Colonic mucosa (tissue), 4 donors: ENCODE measurements around the gene LHFPL6. TPM values are rescaled to one million over a fixed set of nuclear protein-coding genes. Genes with fewer than 3 reads are reported as not detected.

Experiments
- DNase-seq: peaks from one replicate; pipeline ENCODE4 v3.0.0-alpha.2; 2020
- H3K27ac ChIP-seq: fragments of 200-600 bp; one replicate; pipeline ENCODE4 v1.8.0; 2021
- H3K27me3 ChIP-seq: fragments of 200-600 bp; one replicate; pipeline ENCODE4 v1.8.0; 2021
- H3K36me3 ChIP-seq: fragments of 200-600 bp; one replicate; pipeline ENCODE4 v1.8.0; 2021
- H3K4me1 ChIP-seq: fragments of 200-600 bp; one replicate; pipeline ENCODE4 v1.8.0; 2021; ENCODE audit warnings: mild to moderate bottlenecking
- H3K4me3 ChIP-seq: fragments of 200-600 bp; one replicate; pipeline ENCODE4 v1.8.0; 2021
- H3K9ac ChIP-seq, 2 donors: one replicate each; pipeline ENCODE4 v1.7.0; 2013; ENCODE audit warnings: control low read depth in 2 of 2, low read depth in 2 of 2, low read length in 2 of 2
- H3K9me3 ChIP-seq: fragments of 200-600 bp; one replicate; pipeline ENCODE4 v1.8.0; 2021
- intact Hi-C: fragments of 100-400 bp; cut with DNase I; formaldehyde crosslinking; loops from one replicate; pipeline ENCODE4 v1.14.1; 2022
- total RNA-seq, 2 donors: library from RNA; stranded (reverse); fragmentation: NEBNext Ultra II Directional in 1 of 2; extraction: Animal tissue kit (Norgen Biotek cat#: 25700) in 1 of 2; gene quantifications; one replicate each; pipeline ENCODE4 v1.2.1, GENCODE V29; 2021
- TF ChIP-seq, protein P1 (sequence below): fragments of 200-600 bp; IDR thresholded peaks from one replicate; pipeline ENCODE4 v1.8.0; 2022; ENCODE audit warnings: antibody characterized with exemption, mild to moderate bottlenecking
- donor health status: healthy.
- donor health status: DM: no; HTN: no; CAD: no.
- donor health status: DM: no; HTN: no; CAD: no.

The LHFPL6 gene
- total RNA-seq, 2 donors from 2014 or later, result 4.3 to 10.1 TPM

DNA sequence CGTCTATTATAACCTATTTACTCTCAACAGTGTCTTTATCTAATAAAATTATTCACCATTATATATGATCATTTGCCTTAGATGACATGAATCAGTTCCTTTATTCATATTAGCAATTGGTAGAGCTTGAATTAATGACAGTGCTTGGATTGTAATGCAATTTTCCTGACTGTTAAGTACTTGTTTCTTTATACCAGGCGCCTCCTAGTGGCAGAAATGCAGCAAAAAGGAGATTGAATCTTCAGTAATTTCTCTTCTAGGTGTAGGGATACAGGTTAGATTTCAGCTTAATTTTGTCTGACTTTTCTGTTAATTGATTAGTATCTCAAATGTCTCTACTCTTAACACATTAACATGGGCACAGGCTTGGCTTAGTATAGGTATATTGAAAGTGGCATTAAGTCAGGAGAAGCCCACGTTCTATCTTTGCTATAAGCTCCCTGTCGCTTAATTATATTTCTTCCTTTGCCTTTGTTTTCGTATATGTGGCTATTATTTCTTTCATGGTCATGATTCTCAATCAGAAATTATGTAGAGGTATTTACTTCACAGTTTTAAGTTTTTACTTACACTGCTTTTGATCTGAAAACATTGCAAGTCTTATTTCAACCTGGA, 9.1 kb upstream of the LHFPL6 start:
- intact Hi-C loops, result loop anchor here (5.0 kb wide), 1 partner anchor 560 kb away; no protein-coding TSS in a partner anchor
- Histone ChIP-seq H3K27me3 (no peaks in the 10 kb centered on the region), H3K36me3 (no peaks in the 10 kb centered on the region), H3K27ac (no peak overlapping the region), H3K4me1 (no peaks in the 10 kb centered on the region), H3K9me3 (no peaks in the 10 kb centered on the region), H3K9ac (no peak overlapping the region), H3K4me3 (no peak overlapping the region)
- TF ChIP-seq, protein P1, sequence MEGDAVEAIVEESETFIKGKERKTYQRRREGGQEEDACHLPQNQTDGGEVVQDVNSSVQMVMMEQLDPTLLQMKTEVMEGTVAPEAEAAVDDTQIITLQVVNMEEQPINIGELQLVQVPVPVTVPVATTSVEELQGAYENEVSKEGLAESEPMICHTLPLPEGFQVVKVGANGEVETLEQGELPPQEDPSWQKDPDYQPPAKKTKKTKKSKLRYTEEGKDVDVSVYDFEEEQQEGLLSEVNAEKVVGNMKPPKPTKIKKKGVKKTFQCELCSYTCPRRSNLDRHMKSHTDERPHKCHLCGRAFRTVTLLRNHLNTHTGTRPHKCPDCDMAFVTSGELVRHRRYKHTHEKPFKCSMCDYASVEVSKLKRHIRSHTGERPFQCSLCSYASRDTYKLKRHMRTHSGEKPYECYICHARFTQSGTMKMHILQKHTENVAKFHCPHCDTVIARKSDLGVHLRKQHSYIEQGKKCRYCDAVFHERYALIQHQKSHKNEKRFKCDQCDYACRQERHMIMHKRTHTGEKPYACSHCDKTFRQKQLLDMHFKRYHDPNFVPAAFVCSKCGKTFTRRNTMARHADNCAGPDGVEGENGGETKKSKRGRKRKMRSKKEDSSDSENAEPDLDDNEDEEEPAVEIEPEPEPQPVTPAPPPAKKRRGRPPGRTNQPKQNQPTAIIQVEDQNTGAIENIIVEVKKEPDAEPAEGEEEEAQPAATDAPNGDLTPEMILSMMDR, result peak; percentile 73
- DNase-seq, result peak; percentile 77

DNA sequence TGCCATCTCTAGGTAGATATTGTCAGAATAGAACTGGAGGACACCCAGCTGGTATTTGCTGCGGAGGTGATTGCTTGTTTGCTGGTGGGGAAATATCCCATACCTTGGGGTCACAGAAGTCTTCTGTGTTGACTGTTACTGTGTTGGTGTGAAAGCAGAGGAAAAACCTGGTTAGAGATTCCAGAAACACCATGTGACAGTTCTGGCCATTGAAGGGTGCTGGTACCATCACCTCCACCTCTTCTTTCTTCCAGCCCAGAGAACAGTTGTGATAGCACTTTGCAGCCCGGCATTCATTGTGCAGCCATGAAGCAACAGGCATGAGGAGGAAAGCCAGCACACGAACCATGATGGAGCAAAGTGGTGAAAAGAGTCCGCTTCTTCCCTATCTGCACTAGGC, 4.9 kb upstream of the LHFPL6 start:
- H3K4me3 ChIP-seq, result no peak overlapping the region
- TF ChIP-seq, protein P1, result no peak
- no peaks in the 10 kb centered on the region for H3K36me3 ChIP-seq
- intact Hi-C loops, result loop anchor here (10.0 kb wide), 1 partner anchor 193 kb away; no protein-coding TSS in a partner anchor
- H3K4me1 ChIP-seq, result no peaks in the 10 kb centered on the region
- no peak overlapping the region for H3K9ac ChIP-seq
- peaks cover 1% of the 10 kb centered on the region for H3K27me3 ChIP-seq
- DNase-seq, result no peak
- no peak overlapping the region for H3K27ac ChIP-seq
- no peaks in the 10 kb centered on the region for H3K9me3 ChIP-seq

DNA sequence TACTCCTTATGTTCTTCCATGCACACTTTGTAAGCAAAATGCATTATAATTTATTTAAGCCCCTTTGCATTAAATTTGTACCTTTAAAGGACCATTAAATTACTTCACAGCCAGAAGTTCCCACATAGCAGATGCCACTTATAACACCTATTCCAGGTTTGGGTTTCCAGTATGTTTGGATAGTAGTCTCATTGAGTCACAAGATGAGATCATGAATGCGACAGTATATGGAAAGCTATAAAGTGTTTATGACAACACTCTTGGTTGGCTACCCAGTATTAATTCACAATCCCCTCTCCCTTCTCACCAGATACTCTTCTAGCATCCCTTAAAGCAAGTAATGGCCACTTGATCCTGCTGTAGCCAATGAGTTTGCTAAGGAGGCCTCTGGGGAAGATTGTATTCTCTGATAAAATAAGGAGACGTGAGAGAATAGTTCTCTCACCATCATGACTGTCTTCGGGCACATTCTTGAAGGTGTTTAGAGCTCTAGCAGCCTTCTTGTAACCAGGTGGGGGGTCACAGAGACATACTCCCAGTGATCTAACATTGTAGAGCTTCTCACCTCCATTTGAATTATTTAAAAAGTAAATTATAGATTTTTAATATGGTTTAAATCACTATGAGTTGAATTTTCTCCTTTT, 2.8 kb upstream of the LHFPL6 start:
- H3K27me3 ChIP-seq, result peaks cover 8% of the 10 kb centered on the region
- H3K27ac ChIP-seq, result no peak overlapping the region
- no peak for DNase-seq
- H3K4me1 ChIP-seq, result no peaks in the 10 kb centered on the region
- H3K36me3 ChIP-seq, result no peaks in the 10 kb centered on the region
- no peaks in the 10 kb centered on the region for H3K9me3 ChIP-seq
- H3K9ac ChIP-seq, result no peak overlapping the region
- no peak overlapping the region for H3K4me3 ChIP-seq
- intact Hi-C loops, result loop anchor here (10.0 kb wide), 1 partner anchor 191 kb away; no protein-coding TSS in a partner anchor
- TF ChIP-seq, protein P1, result no peak

DNA sequence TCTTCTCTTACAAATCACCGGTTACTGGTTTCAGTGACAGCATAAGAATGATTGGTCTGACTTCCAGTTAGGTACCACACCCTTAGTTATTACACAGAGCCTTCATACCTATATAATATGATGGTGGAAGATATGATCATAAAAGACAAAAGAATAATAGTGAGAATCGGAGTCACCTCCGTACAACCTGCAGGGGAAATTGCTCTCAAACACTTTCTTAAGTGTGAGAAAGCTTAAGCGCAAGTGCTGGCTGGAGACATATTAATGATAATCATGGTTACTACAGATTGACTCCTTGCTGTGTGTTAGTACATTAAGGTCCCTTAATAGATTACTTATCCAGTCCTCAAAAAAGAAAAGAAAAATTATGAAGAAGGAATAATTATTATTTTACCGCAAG, 1.8 kb upstream of the LHFPL6 start:
- TF ChIP-seq, protein P1, result no peak
- intact Hi-C loops, result loop anchor here (10.0 kb wide), 1 partner anchor 190 kb away; no protein-coding TSS in a partner anchor
- Histone ChIP-seq H3K27ac (no peak overlapping the region), H3K9ac (no peak overlapping the region), H3K4me3 (no peak overlapping the region), H3K36me3 (no peaks in the 10 kb centered on the region), H3K9me3 (no peaks in the 10 kb centered on the region), H3K4me1 (no peaks in the 10 kb centered on the region), H3K27me3 (peaks cover 12% of the 10 kb centered on the region)
- DNase-seq, result no peak

DNA sequence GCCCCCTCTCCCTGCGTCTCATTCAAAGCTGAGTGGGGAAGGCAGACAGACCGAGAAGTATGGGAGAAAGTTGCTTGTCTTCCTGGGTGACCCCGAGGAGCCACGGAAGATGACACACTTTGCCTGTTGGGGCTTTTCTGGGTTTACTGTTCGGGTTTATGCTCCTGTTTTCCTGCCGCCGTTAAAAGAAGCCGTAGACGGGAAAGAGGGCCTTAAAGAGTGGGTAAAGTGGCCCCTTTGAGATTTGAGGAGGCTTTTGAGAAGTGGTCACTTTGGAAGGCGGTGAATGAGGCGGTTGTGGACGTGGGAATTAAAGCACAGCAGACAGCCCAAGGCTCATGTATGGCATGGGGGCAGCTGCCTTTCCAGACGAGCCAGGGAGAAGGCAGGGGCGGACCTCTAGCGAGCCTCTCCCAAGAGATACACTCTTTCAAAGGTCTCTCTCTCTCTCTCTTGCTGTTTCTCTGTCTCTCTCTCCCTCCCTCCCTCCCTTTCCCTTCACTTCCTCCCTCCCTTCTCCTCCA, 493 bp upstream of the LHFPL6 start:
- H3K9me3 ChIP-seq, result no peaks in the 10 kb centered on the region
- DNase-seq, result no peak
- H3K4me1 ChIP-seq, result no peaks in the 10 kb centered on the region
- H3K9ac ChIP-seq, result peak overlapping the region; percentile 44 to 46
- H3K27me3 ChIP-seq, result peaks cover 12% of the 10 kb centered on the region
- peak overlapping the region; percentile 66 for H3K4me3 ChIP-seq
- intact Hi-C loops, result loop anchor here (10.0 kb wide), 1 partner anchor 189 kb away; no protein-coding TSS in a partner anchor
- TF ChIP-seq, protein P1, result no peak
- H3K36me3 ChIP-seq, result no peaks in the 10 kb centered on the region
- H3K27ac ChIP-seq, result peak overlapping the region; percentile 67
